ENCODE data around the gene MME.

The MME gene

GRCh38 chr3:155190691-155191090 lies 110.6 kb downstream of the MME start:
- Histone ChIP-seq H4K20me1 (ENCODE audit: insufficient read depth) (no peaks in the 10 kb centered on the region), H3K79me2 (ENCODE audit: insufficient read depth, low read depth) (no peaks in the 10 kb centered on the region), H3K4me1 (ENCODE audit: low read depth, poor library complexity, severe bottlenecking) (peaks cover 22% of the 10 kb centered on the region), H3K9ac (no peak overlapping the region), H3K27ac (no peak overlapping the region), H3K4me3 (IDR thresholded peaks at IDR 0.05; ENCODE audit: insufficient read depth, low read depth, low read length) (no peak overlapping the region), H3K36me3 (ENCODE audit: insufficient read depth) (no peaks in the 10 kb centered on the region), H3K4me2 (no peak overlapping the region), H2AFZ (ENCODE audit: low read depth) (no peak overlapping the region), H3K27me3 (ENCODE audit: insufficient read depth, low read depth) (no peaks in the 10 kb centered on the region)
- TF ChIP-seq CTCF (conservative IDR thresholded peaks at IDR 0.05; ENCODE audit: low read depth, low read length), result no peak

- TF ChIP-seq CTCF (conservative IDR thresholded peaks at IDR 0.05; ENCODE audit: low read depth, low read length), result no peak
- Histone ChIP-seq H3K4me1 (ENCODE audit: low read depth, poor library complexity, severe bottlenecking) (peaks cover 7% of the 10 kb centered on the region), H3K4me2 (no peak overlapping the region), H3K27me3 (ENCODE audit: insufficient read depth, low read depth) (no peaks in the 10 kb centered on the region), H3K9ac (no peak overlapping the region), H3K79me2 (ENCODE audit: insufficient read depth, low read depth) (no peaks in the 10 kb centered on the region), H3K4me3 (IDR thresholded peaks at IDR 0.05; ENCODE audit: insufficient read depth, low read depth, low read length) (no peak overlapping the region), H3K36me3 (ENCODE audit: insufficient read depth) (no peaks in the 10 kb centered on the region), H3K27ac (no peak overlapping the region), H4K20me1 (ENCODE audit: insufficient read depth) (no peaks in the 10 kb centered on the region), H2AFZ (ENCODE audit: low read depth) (no peak overlapping the region)
These were observed 113.0 kb downstream of the MME start for GRCh38 chr3:155192957-155193746.

GRCh38 chr3:155193868-155194267 lies 113.7 kb downstream of the MME start:
- Histone ChIP-seq H3K79me2 (ENCODE audit: insufficient read depth, low read depth) (no peaks in the 10 kb centered on the region), H3K4me3 (IDR thresholded peaks at IDR 0.05; ENCODE audit: insufficient read depth, low read depth, low read length) (no peak overlapping the region), H3K4me1 (ENCODE audit: low read depth, poor library complexity, severe bottlenecking) (no peaks in the 10 kb centered on the region), H3K9ac (no peak overlapping the region), H2AFZ (ENCODE audit: low read depth) (no peak overlapping the region), H3K4me2 (no peak overlapping the region), H4K20me1 (ENCODE audit: insufficient read depth) (no peaks in the 10 kb centered on the region), H3K36me3 (ENCODE audit: insufficient read depth) (no peaks in the 10 kb centered on the region), H3K27ac (no peak overlapping the region), H3K27me3 (ENCODE audit: insufficient read depth, low read depth) (no peaks in the 10 kb centered on the region)
- no peak for TF ChIP-seq CTCF (conservative IDR thresholded peaks at IDR 0.05; ENCODE audit: low read depth, low read length)

- Histone ChIP-seq H3K27ac (no peak overlapping the region), H4K20me1 (ENCODE audit: insufficient read depth) (no peaks in the 10 kb centered on the region), H3K4me1 (ENCODE audit: low read depth, poor library complexity, severe bottlenecking) (no peaks in the 10 kb centered on the region), H3K4me3 (IDR thresholded peaks at IDR 0.05; ENCODE audit: insufficient read depth, low read depth, low read length) (no peak overlapping the region), H3K9ac (no peak overlapping the region), H3K36me3 (ENCODE audit: insufficient read depth) (no peaks in the 10 kb centered on the region), H3K4me2 (no peak overlapping the region), H2AFZ (ENCODE audit: low read depth) (no peak overlapping the region), H3K27me3 (ENCODE audit: insufficient read depth, low read depth) (no peaks in the 10 kb centered on the region), H3K79me2 (ENCODE audit: insufficient read depth, low read depth) (no peaks in the 10 kb centered on the region)
- TF ChIP-seq CTCF (conservative IDR thresholded peaks at IDR 0.05; ENCODE audit: low read depth, low read length), result no peak
These were observed 115.1 kb downstream of the MME start for GRCh38 chr3:155194973-155195957.

Measured in KMS-11 (cell line).